B cell (primary cell): ENCODE results near the gene FAHD1. TPM values are rescaled to one million over a fixed set of nuclear protein-coding genes. Genes with fewer than 3 reads are reported as not detected.

Experiments
- ATAC-seq: fragments of 200-7000 bp; cut with Tn5 transposase; one replicate; pipeline ENCODE4 v1.10.0; 2021; ENCODE audit warnings: low read depth, mild to moderate bottlenecking, moderate number of reproducible peaks, moderate library complexity
- CTCF ChIA-PET: fragments of 350-600 bp; sonication (Branson Sonifier 250); formaldehyde crosslinking; loops from one replicate; lab custom pipeline; 2021; ENCODE audit warnings: antibody characterized with exemption, inconsistent platforms; lab: Charles Lee
- POLR2A ChIA-PET: fragments of 350-600 bp; sonication (Branson Sonifier 250); formaldehyde crosslinking; loops from one replicate; lab custom pipeline; 2021; ENCODE audit warnings: antibody characterized with exemption; lab: Charles Lee
- DNase-seq: peaks from one replicate; pipeline ENCODE4 v3.0.0; 2013
- H2AFZ ChIP-seq: 2 replicates; pipeline ENCODE4 v1.6.1; 2012; ENCODE audit warnings: mild to moderate bottlenecking, low read depth, low read length; ENCODE audit not compliant: insufficient read depth, poor library complexity, severe bottlenecking
- H3K27ac ChIP-seq, 2 donors: 1 replicate in 1 of 2; 2 replicates in 1 of 2; pipeline ENCODE4 v1.5.1; 2012 to 2013; ENCODE audit warnings: low read length in 2 of 2, mild to moderate bottlenecking in 2 of 2, moderate library complexity in 1 of 2
- H3K27me3 ChIP-seq, 4 experiments: fragments of 200-600 bp in 1 of 4; sonication (generic) in 1 of 4; replicated peaks in 1 of 4; 1 replicate in 2 of 4; 2 replicates in 2 of 4; pipeline versions ENCODE4 v1.6.1 to v1.7.0; 2013 to 2016; ENCODE audit warnings: low read length in 3 of 4, mild to moderate bottlenecking in 2 of 4, mixed read lengths in 1 of 4, moderate library complexity in 1 of 4; ENCODE audit not compliant: insufficient read depth in 4 of 4, control insufficient read depth in 3 of 4; ENCODE audit errors: control extremely low read depth in 1 of 4
- H3K36me3 ChIP-seq, 2 experiments: replicated peaks in 1 of 2; 1 replicate in 1 of 2; 2 replicates in 1 of 2; pipeline versions ENCODE4 v1.6.1 to v1.7.1; 2013; ENCODE audit warnings: low read length in 1 of 2; ENCODE audit not compliant: insufficient read depth in 2 of 2, control insufficient read depth in 1 of 2; ENCODE audit errors: control extremely low read depth in 1 of 2, extremely low read depth in 1 of 2
- H3K4me1 ChIP-seq, 2 donors: fragments of 200-600 bp in 1 of 2; sonication (generic) in 1 of 2; 1 replicate in 1 of 2; 2 replicates in 1 of 2; pipeline versions ENCODE4 v1.5.1 to v1.6.1; 2013 to 2017; ENCODE audit warnings: low read length in 2 of 2; ENCODE audit not compliant: control insufficient read depth in 2 of 2, insufficient read depth in 2 of 2
- H3K4me2 ChIP-seq: replicated peaks from 2 replicates; pipeline ENCODE3; 2012; ENCODE audit warnings: mild to moderate bottlenecking, low read depth, low read length; ENCODE audit not compliant: poor library complexity, severe bottlenecking
- H3K4me3 ChIP-seq, 5 experiments: fragments of 200-600 bp in 1 of 5; sonication (generic) in 1 of 5; 1 replicate in 3 of 5; 2 replicates in 2 of 5; pipeline versions ENCODE4 v1.5.1 to v1.7.0; 2011 to 2016; ENCODE audit warnings: low read length in 4 of 5, mild to moderate bottlenecking in 4 of 5, low read depth in 2 of 5, control low read depth in 1 of 5, moderate library complexity in 1 of 5; ENCODE audit not compliant: insufficient read depth in 1 of 5; ENCODE audit errors: control extremely low read depth in 1 of 5, extremely low read depth in 1 of 5
- H3K79me2 ChIP-seq: fragments of 200-600 bp; sonication (generic); one replicate; pipeline ENCODE4 v1.6.0; 2016; ENCODE audit warnings: low read length; ENCODE audit not compliant: control insufficient read depth, insufficient read depth
- H3K9ac ChIP-seq: fragments of 200-600 bp; sonication (generic); 2 replicates; pipeline ENCODE4 v1.6.1; 2017; ENCODE audit warnings: mild to moderate bottlenecking, low read length, moderate library complexity
- H3K9me3 ChIP-seq, 3 donors: one replicate each; pipeline versions ENCODE4 v1.6.1 to v1.7.1; 2013; ENCODE audit warnings: low read length in 2 of 3; ENCODE audit not compliant: control insufficient read depth in 2 of 3, insufficient read depth in 1 of 3; ENCODE audit errors: control extremely low read depth in 1 of 3
- H4K20me1 ChIP-seq: 2 replicates; pipeline ENCODE4 v1.6.0; 2012; ENCODE audit warnings: mild to moderate bottlenecking, low read length; ENCODE audit not compliant: insufficient read depth, control insufficient read depth, poor library complexity, severe bottlenecking
- H3K27ac Mint-ChIP-seq: one replicate; pipeline ENCODE4 v1.8.0; 2021; ENCODE audit warnings: mixed read lengths
- H3K27me3 Mint-ChIP-seq: one replicate; pipeline ENCODE4 v1.8.0; 2021; ENCODE audit warnings: mixed read lengths
- H3K4me1 Mint-ChIP-seq: one replicate; pipeline ENCODE4 v1.8.0; 2021; ENCODE audit warnings: mixed read lengths
- H3K4me3 Mint-ChIP-seq: one replicate; pipeline ENCODE4 v1.8.0; 2021; ENCODE audit warnings: mixed read lengths
- H3K9me3 Mint-ChIP-seq: one replicate; pipeline ENCODE4 v1.8.0; 2022; ENCODE audit warnings: mixed read lengths; ENCODE audit not compliant: insufficient read depth
- EZH2 ChIP-seq: IDR thresholded peaks from 2 replicates; pipeline ENCODE4 v1.6.1; 2012; ENCODE audit warnings: borderline replicate concordance, low read depth, mild to moderate bottlenecking, moderate library complexity, low read length; ENCODE audit not compliant: insufficient read depth, poor library complexity, severe bottlenecking
- WGBS: methylation state at CpG from one replicate; pipeline ENCODE4 v1.1.5; 2013; ENCODE audit warnings: missing lambda C conversion rate; ENCODE audit not compliant: insufficient coverage; 5-methylcytosine and 5-hydroxymethylcytosine counted together
- intact Hi-C: fragments of 100-400 bp; cut with micrococcal nuclease; formaldehyde crosslinking; loops from one replicate; pipeline ENCODE4 v1.10.0; 2022
- polyA minus RNA-seq: library from RNA; depleted of rRNA, polyadenylated mRNA; stranded (reverse); fragments of >200 nt; gene quantifications from 2 replicates; pipeline ENCODE4 v1.2.3, GENCODE V29; 2012
- polyA plus RNA-seq: library from polyadenylated mRNA; depleted of rRNA; stranded (reverse); fragments of >200 nt; gene quantifications from 2 replicates; pipeline ENCODE4 v1.2.3, GENCODE V29; 2012
- total RNA-seq, 2 donors: library from RNA; stranded (reverse); fragments of 120-200 nt in 1 of 2; gene quantifications; 1 replicate in 1 of 2; 2 replicates in 1 of 2; pipeline versions ENCODE4 v1.2.3 to v1.2.4, GENCODE V29; 2013 to 2022
- TF ChIP-seq, protein P1 (sequence below): fragments of 200-600 bp; IDR thresholded peaks from one replicate; pipeline ENCODE4 v1.8.0; 2022; ENCODE audit warnings: antibody characterized with exemption, mild to moderate bottlenecking

Gene FAHD1
- total RNA-seq (11.0 and 13.3 TPM in 2 replicates), polyA plus RNA-seq (7.2 and 14.5 TPM in 2 replicates), polyA minus RNA-seq (21.5 and 23.6 TPM in 2 replicates)
- total RNA-seq (2013), result 14.0 TPM

DNA sequence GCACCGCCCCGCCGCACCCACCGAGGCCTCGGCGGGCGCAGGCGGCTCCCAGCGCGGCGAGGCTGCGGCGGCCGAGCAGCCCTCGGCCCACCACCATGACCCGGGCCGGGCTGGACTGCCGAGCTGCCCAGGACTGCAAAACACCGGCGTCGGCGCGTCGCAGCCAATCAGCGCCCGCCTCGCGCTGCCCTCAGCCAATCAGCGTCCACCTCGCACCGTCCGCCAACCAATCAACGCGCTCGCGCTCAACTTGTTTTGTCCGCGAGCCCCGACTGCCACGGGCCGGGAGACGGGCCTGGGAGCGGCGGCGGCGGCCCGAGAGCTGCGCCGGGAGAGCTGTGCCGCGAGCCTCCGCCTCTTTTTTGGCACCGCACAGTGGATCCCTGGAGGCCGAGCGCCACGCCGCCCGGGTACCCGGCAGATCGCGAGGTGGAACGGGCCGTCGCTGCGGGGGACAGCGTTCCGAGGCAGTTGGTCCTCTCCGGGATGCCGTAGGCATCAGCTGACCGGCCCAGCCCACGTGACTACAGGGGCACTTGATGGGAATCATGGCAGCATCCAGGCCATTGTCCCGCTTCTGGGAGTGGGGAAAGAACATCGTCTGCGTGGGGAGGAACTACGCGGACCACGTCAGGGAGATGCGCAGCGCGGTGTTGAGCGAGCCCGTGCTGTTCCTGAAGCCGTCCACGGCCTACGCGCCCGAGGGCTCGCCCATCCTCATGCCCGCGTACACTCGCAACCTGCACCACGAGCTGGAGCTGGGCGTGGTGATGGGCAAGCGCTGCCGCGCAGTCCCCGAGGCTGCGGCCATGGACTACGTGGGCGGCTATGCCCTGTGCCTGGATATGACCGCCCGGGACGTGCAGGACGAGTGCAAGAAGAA, at the start of gene FAHD1, which contains the start of gene HAGH:
TSS of gene FAHD1 (plus strand) at position 516 of the 883 bp plus-strand sequence. CDS start at position 549, 33 bp downstream.
TSS of gene HAGH (minus strand) at position 135 of the 883 bp plus-strand sequence. CDS start at position 97, 38 bp downstream.
- H3K79me2 ChIP-seq, result peaks cover 47% of the 10 kb centered on the region
- ChIA-PET POLR2A (interaction anchor here (0.6 to 1.6 kb wide), 9 partner anchors 44 to 1219 kb away, joined by 3 to 6 read pairs (median 5); partner anchors contain the start of genes CRAMP1, IFT140, NUBP2 and SPSB3), CTCF (interaction anchor here (0.6 to 2.0 kb wide), 4 partner anchors 12 to 122 kb away, joined by 3 to 5 read pairs (median 4); partner anchors contain the start of genes NUBP2 and SPSB3)
- TF ChIP-seq, protein P1, sequence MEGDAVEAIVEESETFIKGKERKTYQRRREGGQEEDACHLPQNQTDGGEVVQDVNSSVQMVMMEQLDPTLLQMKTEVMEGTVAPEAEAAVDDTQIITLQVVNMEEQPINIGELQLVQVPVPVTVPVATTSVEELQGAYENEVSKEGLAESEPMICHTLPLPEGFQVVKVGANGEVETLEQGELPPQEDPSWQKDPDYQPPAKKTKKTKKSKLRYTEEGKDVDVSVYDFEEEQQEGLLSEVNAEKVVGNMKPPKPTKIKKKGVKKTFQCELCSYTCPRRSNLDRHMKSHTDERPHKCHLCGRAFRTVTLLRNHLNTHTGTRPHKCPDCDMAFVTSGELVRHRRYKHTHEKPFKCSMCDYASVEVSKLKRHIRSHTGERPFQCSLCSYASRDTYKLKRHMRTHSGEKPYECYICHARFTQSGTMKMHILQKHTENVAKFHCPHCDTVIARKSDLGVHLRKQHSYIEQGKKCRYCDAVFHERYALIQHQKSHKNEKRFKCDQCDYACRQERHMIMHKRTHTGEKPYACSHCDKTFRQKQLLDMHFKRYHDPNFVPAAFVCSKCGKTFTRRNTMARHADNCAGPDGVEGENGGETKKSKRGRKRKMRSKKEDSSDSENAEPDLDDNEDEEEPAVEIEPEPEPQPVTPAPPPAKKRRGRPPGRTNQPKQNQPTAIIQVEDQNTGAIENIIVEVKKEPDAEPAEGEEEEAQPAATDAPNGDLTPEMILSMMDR, result no peak
- no peak for TF ChIP-seq EZH2
- no peaks in the 10 kb centered on the region for H3K27me3 ChIP-seq
- peak; percentile 84 for ATAC-seq
- no peaks in the 10 kb centered on the region for H3K9me3 Mint-ChIP-seq
- intact Hi-C loops, result loop anchor here (1.0 to 5.0 kb wide), 4 partner anchors 45 to 440 kb away; partner anchors contain the start of genes CRAMP1, EME2, IFT140 and MRPS34
- H3K4me1 Mint-ChIP-seq, result peaks cover 44% of the 10 kb centered on the region
- under 1% methylated on average over 104 of the region's 104 CpGs for WGBS
- H3K36me3 ChIP-seq, result peaks cover 0 to 12% of the 10 kb centered on the region in 2 experiments
- H3K4me3 Mint-ChIP-seq, result peak within 1 kb of the TSS; percentile 98
- H3K9me3 ChIP-seq, result no peaks in the 10 kb centered on the region
- DNase-seq, result peak; percentile 98
- H3K27ac ChIP-seq, result peak within 1 kb of the TSS; percentile 38 to 81
- H3K9ac ChIP-seq, result peak within 1 kb of the TSS; percentile 84
- H3K4me3 ChIP-seq, result peak within 1 kb of the TSS; percentile 70 to 95 (median 74)
- H3K27me3 Mint-ChIP-seq, result no peaks in the 10 kb centered on the region
- peaks cover 25% of the 10 kb centered on the region in 2 donors for H3K4me1 ChIP-seq
- peaks cover 35% of the 10 kb centered on the region for H4K20me1 ChIP-seq
- peak within 1 kb of the TSS; percentile 98 for H2AFZ ChIP-seq
- H3K27ac Mint-ChIP-seq, result peak within 1 kb of the TSS; percentile 96
- peak within 1 kb of the TSS; percentile 82 for H3K4me2 ChIP-seq
